Prostate gland (tissue), 2 donors: ENCODE data around the gene FCN1.

Experiments
- CTCF ChIP-seq, 4 experiments: fragments of 200-600 bp in 2 of 4; fragments of 450-650 bp in 2 of 4; sonication (generic) in 2 of 4; IDR thresholded peaks; 1 replicate in 3 of 4; 2 replicates in 1 of 4; pipeline ENCODE4 v1.5.1; 2016 to 2019; ENCODE audit warnings: antibody characterized with exemption in 4 of 4, mild to moderate bottlenecking in 2 of 4, moderate library complexity in 2 of 4
- POLR2AphosphoS5 ChIP-seq: sonication (generic); formaldehyde crosslinking; IDR thresholded peaks from one replicate; pipeline ENCODE4 v1.6.1; 2017; ENCODE audit warnings: antibody characterized with exemption

DNA sequence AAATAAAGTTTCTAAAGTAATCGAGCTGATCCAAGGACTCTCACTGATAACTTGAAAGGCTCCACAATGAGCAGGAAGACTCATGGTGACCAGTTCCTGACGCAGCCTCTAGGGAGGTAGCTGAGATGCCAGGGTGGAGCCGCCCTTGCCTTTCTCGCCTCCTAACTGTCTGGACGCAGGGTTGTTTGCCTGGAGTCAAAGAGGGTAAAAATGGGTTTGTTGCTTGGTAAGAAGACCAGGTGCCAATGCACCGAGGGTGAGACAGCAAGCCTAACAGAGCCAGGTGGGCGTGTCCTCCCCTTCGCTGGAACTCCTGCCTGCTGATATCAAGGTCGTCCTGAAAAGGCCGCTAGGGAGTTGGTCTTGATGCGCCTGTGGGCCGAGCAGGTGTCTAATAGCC is 48.6 kb upstream of the FCN1 start:
- TF ChIP-seq CTCF (IDR thresholded peaks at IDR 0.05) (no peak), POLR2AphosphoS5 (no peak)
